HEK293 (cell line): ENCODE measurements around the gene DEPDC5.
A peak's percentile ranks its signal among the peaks of the same experiment; 100 is the strongest.

ENCODE experiments used
- CTCF ChIA-PET: fragments of 350-600 bp; formaldehyde crosslinking; extraction: SDS; loops from one replicate; lab custom pipeline; 2021; ENCODE audit warnings: antibody characterized with exemption; lab: Yijun Ruan, JAX
- POLR2A ChIA-PET: fragments of 300-600 bp; formaldehyde crosslinking; extraction: SDS; loops from one replicate; lab custom pipeline; 2020; ENCODE audit warnings: antibody characterized with exemption, inconsistent platforms; lab: Yijun Ruan, JAX
- H3K27ac ChIP-seq: fragments of 200-500 bp; sonication (Bioruptor generic); 2 replicates; pipeline ENCODE4 v1.5.1; 2014; ENCODE audit warnings: low read depth, low read length, control low read depth, inconsistent platforms; ENCODE audit errors: extremely low read depth
- H3K36me3 ChIP-seq, 2 experiments: fragments of 200-500 bp in 1 of 2; sonication (Bioruptor generic) in 1 of 2; 1 replicate in 1 of 2; 2 replicates in 1 of 2; pipeline ENCODE4 v1.5.1; 2014 to 2017; ENCODE audit warnings: inconsistent platforms in 2 of 2, low read length in 2 of 2; ENCODE audit not compliant: control insufficient read depth in 2 of 2, insufficient read depth in 1 of 2
- H3K4me1 ChIP-seq: fragments of 200-500 bp; sonication (Bioruptor generic); 2 replicates; pipeline ENCODE4 v1.5.1; 2014; ENCODE audit warnings: mild to moderate bottlenecking, low read length, inconsistent platforms; ENCODE audit not compliant: control insufficient read depth, insufficient read depth
- H3K4me3 ChIP-seq: 2 replicates; pipeline ENCODE4 v1.5.1; 2011; ENCODE audit warnings: low read depth, mild to moderate bottlenecking, control low read depth, low read length, moderate library complexity
- H3K9me3 ChIP-seq: fragments of 200-500 bp; sonication (Bioruptor generic); 2 replicates; pipeline ENCODE4 v1.5.1; 2014; ENCODE audit warnings: low read depth, low read length, inconsistent platforms; ENCODE audit not compliant: control insufficient read depth, insufficient read depth
- GLI4 ChIP-seq: fragments of 450-650 bp; formaldehyde crosslinking; IDR thresholded peaks from 2 replicates; pipeline ENCODE4 v1.5.1; 2016; ENCODE audit warnings: missing biosample characterization, missing genetic modification characterization
- GLIS1 ChIP-seq: fragments of 450-650 bp; formaldehyde crosslinking; IDR thresholded peaks from 2 replicates; pipeline ENCODE4 v1.5.1; 2016; ENCODE audit warnings: missing biosample characterization, missing genetic modification characterization
- HOXC10 ChIP-seq: sonication (generic); formaldehyde crosslinking; IDR thresholded peaks from 2 replicates; pipeline ENCODE4 v1.8.1; 2023; ENCODE audit warnings: mild to moderate bottlenecking, missing genetic modification reagents
- PATZ1 ChIP-seq: fragments of 450-650 bp; formaldehyde crosslinking; IDR thresholded peaks from 2 replicates; pipeline ENCODE4 v1.5.1; 2016; ENCODE audit warnings: missing biosample characterization, missing genetic modification characterization
- PBX3 ChIP-seq: sonication (generic); formaldehyde crosslinking; IDR thresholded peaks from 2 replicates; pipeline ENCODE4 v1.8.1; 2022; ENCODE audit warnings: mild to moderate bottlenecking, moderate library complexity, missing genetic modification reagents
- SCRT2 ChIP-seq: fragments of 450-650 bp; formaldehyde crosslinking; IDR thresholded peaks from 2 replicates; pipeline ENCODE4 v1.5.1; 2016; ENCODE audit warnings: missing biosample characterization, missing genetic modification characterization
- ZBTB49 ChIP-seq: fragments of 450-650 bp; formaldehyde crosslinking; IDR thresholded peaks from 2 replicates; pipeline ENCODE4 v1.5.1; 2016; ENCODE audit warnings: missing biosample characterization, missing genetic modification characterization, low read depth
- ZIC2 ChIP-seq: fragments of 450-650 bp; formaldehyde crosslinking; IDR thresholded peaks from 2 replicates; pipeline ENCODE4 v1.5.1; 2016; ENCODE audit warnings: missing biosample characterization, missing genetic modification characterization
- ZNF146 ChIP-seq: fragments of 450-650 bp; formaldehyde crosslinking; IDR thresholded peaks from 2 replicates; pipeline ENCODE4 v1.5.1; 2016; ENCODE audit warnings: missing biosample characterization, missing genetic modification characterization
- ZNF148 ChIP-seq: fragments of 450-650 bp; formaldehyde crosslinking; IDR thresholded peaks from 2 replicates; pipeline ENCODE4 v1.5.0; 2017; ENCODE audit warnings: missing biosample characterization, missing genetic modification characterization, borderline replicate concordance
- ZNF24 ChIP-seq: fragments of 450-650 bp; formaldehyde crosslinking; IDR thresholded peaks from 2 replicates; pipeline ENCODE4 v1.5.1; 2016; ENCODE audit warnings: missing biosample characterization, missing genetic modification characterization
- ZNF37A ChIP-seq: fragments of 450-650 bp; IDR thresholded peaks from 2 replicates; pipeline ENCODE4 v1.5.1; 2018; ENCODE audit warnings: missing biosample characterization, missing genetic modification characterization
- ZNF398 ChIP-seq: fragments of 450-650 bp; formaldehyde crosslinking; IDR thresholded peaks from 2 replicates; pipeline ENCODE4 v1.5.1; 2017; ENCODE audit warnings: missing biosample characterization, missing genetic modification characterization
- ZNF404 ChIP-seq: fragments of 450-650 bp; formaldehyde crosslinking; IDR thresholded peaks from 2 replicates; pipeline ENCODE4 v1.5.1; 2017; ENCODE audit warnings: missing biosample characterization, missing genetic modification characterization
- ZNF510 ChIP-seq: fragments of 450-650 bp; formaldehyde crosslinking; IDR thresholded peaks from 2 replicates; pipeline ENCODE4 v1.5.1; 2018; ENCODE audit warnings: mild to moderate bottlenecking, missing genetic modification characterization, missing biosample characterization; ENCODE audit not compliant: insufficient replicate concordance
- ZNF645 ChIP-seq: fragments of 450-650 bp; formaldehyde crosslinking; IDR thresholded peaks from 2 replicates; pipeline ENCODE4; 2016; ENCODE audit warnings: missing biosample characterization, missing genetic modification characterization

Gene DEPDC5

GRCh38 chr22:31882971-31883370, 129.2 kb downstream of the DEPDC5 start:
- no peak overlapping the region for H3K27ac ChIP-seq
- H3K36me3 ChIP-seq, result peaks cover 0 to 29% of the 10 kb centered on the region in 2 experiments; a peak in 2 of 3 replicates
- POLR2A ChIA-PET, result no interaction called here
- no peak overlapping the region for H3K4me3 ChIP-seq
- TF ChIP-seq HOXC10 (CRISPR knock-in tag) (no peak), SCRT2 (tag by site-specific recombination) (no peak), ZNF398 (tag by site-specific recombination) (no peak), ZNF645 (tag by site-specific recombination) (no peak), GLIS1 (tag by site-specific recombination) (peak; percentile 96), PBX3 (CRISPR knock-in tag) (no peak), ZBTB49 (tag by site-specific recombination) (no peak), ZNF404 (tag by site-specific recombination) (no peak), ZIC2 (tag by site-specific recombination) (peak; percentile 13; the same call in 1 of the 2 replicates), ZNF146 (no peak), ZNF148 (tag by site-specific recombination) (no peak)
- no peaks in the 10 kb centered on the region for H3K9me3 ChIP-seq
- CTCF ChIA-PET, result no interaction called here
- H3K4me1 ChIP-seq, result no peaks in the 10 kb centered on the region

GRCh38 chr22:31883989-31884388, 130.2 kb downstream of the DEPDC5 start:
- CTCF ChIA-PET, result interaction anchor here (1.0 kb wide), 1 partner anchor 86 kb away, joined by 3 read pairs; no protein-coding TSS in a partner anchor

More at GRCh38 chr22:31883989-31884388, 130.2 kb downstream of the DEPDC5 start:
- no peaks in the 10 kb centered on the region for H3K9me3 ChIP-seq
- H3K4me1 ChIP-seq, result no peaks in the 10 kb centered on the region
- POLR2A ChIA-PET, result no interaction called here
- H3K36me3 ChIP-seq, result peaks cover 0 to 31% of the 10 kb centered on the region in 2 experiments; a peak in 2 of 3 replicates
- no peak for TF ChIP-seq ZNF37A (tag by site-specific recombination)
- no peak for TF ChIP-seq GLI4 (tag by site-specific recombination)
- no peak for TF ChIP-seq ZNF24
- no peak for TF ChIP-seq ZNF510
- TF ChIP-seq PATZ1 (tag by site-specific recombination), result no peak
- TF ChIP-seq, all 188 proteins: peak for 0
- Histone ChIP-seq H3K4me3 (no peak overlapping the region), H3K27ac (no peak overlapping the region)
